ENCODE measurements around the gene AFG3L2.
"Not testable (repeated sequence)": the region's sequence is repeated elsewhere in the genome, so short reads cannot be mapped to it uniquely, and the experiment has no call there.

The AFG3L2 gene

GRCh38 chr18:12376754-12377555, at the start of gene AFG3L2:
Gene AFG3L2, minus strand, starts transcription at chr18:12377227. Its CDS starts 145 bp downstream, at chr18:12377082.
- peak; percentile 96 for DNase-seq

- DNase-seq = no peak
Observed at GRCh38 chr18:12424252-12424651, 47.2 kb upstream of the AFG3L2 start.

- no peak for DNase-seq
Observed at GRCh38 chr18:12423820-12424219, 46.8 kb upstream of the AFG3L2 start.

GRCh38 chr18:12423393-12423792, 46.4 kb upstream of the AFG3L2 start:
- DNase-seq = no peak

- no peak for DNase-seq
Observed at GRCh38 chr18:12422936-12423335, 45.9 kb upstream of the AFG3L2 start.

DNA sequence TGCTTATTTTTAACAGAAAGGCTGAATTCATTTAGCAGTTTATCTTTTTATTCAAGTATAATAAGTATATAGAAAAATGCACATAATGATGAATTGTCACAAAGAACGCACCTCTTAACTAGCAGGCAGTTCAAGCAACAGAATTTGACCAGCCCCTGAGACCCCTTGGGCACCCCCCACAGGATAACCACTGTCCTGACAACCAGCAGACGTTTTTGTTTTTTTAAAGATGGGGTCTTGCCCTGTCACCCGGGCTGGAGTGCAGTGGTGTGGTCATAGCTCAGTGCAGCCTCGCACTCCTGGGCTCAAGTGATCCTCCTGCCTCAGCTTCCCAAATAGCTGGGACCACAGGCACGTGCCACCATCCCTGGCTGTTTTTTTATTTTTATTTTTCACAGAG, 44.7 kb upstream of the AFG3L2 start:
- DNase-seq = no peak

GRCh38 chr18:12420821-12421421, 43.9 kb upstream of the AFG3L2 start:
- no peak for DNase-seq

DNA sequence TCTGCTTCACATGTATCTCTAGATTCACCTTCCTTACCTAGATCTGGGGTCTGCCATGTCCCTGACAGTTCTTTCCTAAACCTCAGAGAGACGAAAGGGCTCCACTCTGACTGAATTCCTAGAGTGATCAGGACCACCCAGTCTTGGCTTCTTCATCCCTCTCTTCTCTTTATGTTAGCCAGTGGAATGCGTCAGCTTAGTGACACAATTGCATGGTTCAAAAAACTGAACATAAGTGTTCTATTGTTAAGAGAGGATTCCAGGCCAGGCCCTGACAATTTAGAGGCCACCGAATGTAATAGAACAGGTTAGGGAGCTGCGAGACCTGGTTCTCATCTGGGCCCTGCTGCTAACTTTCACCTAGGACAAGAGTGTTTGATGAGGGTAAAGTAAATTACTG, 40.7 kb upstream of the AFG3L2 start:
- DNase-seq = no peak

- no peak for DNase-seq
Observed at GRCh38 chr18:12416098-12416729, 39.2 kb upstream of the AFG3L2 start.

DNA sequence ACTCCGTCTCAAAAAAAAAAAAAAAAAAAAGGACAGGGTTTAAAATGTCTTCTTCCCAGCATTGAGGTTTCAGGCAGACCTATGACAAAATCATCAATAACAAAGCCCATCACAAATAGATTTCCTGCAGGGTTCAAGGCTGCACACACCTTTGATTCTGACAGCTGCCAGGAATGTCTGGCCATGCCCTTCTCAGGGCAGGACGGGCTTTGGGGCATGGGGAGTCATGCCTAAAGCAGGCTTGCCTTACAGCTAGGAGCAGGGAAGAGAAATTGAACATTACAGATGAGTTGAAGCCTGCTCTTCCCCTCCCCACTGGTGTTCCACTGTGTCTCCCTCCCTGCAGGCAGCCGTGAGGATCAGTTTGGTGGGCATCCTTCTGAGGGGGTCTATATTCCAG, 34.4 kb upstream of the AFG3L2 start:
- no peak for DNase-seq

GRCh38 chr18:12410747-12411146, 33.7 kb upstream of the AFG3L2 start:
- DNase-seq = not testable (repeated sequence)

DNA sequence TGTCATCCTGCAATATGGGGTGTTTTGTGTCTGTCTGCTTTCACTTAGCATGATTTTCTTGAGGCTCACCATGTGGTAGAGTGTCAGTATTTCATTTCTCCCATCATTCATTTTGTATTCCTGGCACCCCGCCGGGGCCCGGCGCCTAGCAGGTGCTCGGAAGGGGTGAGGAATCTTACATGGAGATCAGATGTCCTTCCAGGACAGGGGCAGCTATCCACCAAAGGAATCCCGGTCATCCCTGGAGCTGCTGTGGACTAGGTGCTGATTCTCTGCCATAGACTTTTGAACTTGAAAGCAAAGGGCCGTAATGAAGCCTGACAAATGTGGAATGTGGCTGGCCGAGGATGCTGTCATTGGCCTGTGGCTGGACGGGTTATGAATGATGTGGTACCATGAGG, 33.1 kb upstream of the AFG3L2 start:
- no peak for DNase-seq

DNA sequence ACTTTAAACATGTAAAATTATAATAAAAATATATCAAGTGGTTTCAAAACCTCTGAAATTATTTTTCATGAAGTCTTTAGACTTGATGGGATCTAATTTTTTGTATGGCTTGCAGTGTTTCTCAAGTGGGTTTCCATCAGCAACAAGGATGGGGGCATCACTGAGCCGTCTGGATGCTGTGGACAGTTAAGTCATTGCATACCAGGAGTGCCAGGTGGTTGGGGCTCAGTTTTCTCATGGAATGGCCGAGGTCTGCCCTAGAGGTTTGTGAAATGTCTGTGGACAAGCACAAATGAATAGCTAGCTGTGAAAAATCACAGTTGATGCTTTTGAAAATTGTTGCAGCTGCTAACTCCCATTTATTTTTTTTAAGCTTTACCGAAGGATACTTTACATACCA, 32.4 kb upstream of the AFG3L2 start:
- DNase-seq = no peak

- DNase-seq = no peak
Observed at GRCh38 chr18:12408247-12408869, 31.3 kb upstream of the AFG3L2 start.

- DNase-seq = no peak
Observed at GRCh38 chr18:12406371-12407111, 29.5 kb upstream of the AFG3L2 start.

- DNase-seq = no peak
Observed at GRCh38 chr18:12405066-12405465, 28.0 kb upstream of the AFG3L2 start.

DNA sequence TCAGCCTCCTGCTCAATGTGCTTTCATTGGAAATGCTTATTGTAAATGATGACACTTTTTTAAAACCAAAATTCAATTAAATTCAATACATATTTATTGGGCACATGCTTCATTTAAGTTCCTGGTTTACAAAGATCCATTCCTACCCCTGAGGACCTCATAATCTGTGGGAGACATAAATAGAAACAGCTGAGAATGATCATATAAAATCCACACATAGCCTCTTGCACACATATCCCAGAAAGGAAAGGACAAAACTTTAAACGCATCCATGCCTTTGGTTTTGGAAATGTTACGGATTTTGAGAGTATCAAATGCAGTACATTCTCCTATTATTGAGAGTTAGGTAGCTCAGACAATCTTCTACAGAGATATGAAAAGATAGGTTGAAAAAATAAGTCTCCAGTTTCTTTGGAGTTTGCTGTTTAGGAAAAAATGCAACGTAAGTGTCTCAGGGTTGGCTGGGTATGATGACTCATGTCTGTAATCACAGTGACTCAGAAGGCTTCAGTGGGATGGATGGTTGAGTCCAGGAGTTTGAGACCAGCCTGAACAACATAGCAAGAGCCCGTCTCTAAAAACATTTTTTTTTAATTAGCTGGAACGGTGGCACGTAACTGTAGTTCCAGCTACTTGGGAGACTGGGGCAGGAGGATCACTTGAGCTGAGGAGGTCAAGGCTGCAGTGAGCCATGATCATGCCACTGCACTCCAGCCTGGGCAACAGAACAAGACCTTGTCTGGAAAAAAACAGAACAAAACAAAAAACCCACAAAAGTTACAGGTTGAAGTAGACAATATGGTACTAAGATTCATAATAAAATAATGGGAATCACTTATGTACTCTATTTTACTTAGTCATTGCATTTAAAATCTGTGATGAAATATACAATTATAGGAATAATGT, 26.8 kb upstream of the AFG3L2 start:
- no peak for DNase-seq

DNA sequence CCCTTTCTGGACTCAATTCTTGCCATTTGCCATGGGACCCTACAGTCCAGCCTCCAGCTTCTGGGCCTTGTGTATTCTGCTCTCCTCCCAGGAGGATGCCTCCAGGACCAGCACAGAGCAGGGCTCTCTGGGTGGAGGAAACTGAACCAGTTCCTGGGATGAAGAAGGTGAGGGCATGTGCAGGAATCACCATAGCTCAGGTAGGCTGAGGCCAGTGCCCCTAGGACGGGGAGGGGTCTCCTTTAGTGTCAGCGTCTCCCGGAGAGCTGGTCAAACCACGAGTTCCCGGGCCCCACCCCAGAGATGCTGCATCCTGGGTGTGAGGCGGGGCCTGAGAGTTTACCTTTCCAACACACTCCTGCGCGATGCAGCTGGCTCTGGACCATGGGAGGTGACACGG, 24.9 kb upstream of the AFG3L2 start:
- DNase-seq = no peak

- DNase-seq = no peak
Observed at GRCh38 chr18:12399231-12399630, 22.2 kb upstream of the AFG3L2 start.

DNA sequence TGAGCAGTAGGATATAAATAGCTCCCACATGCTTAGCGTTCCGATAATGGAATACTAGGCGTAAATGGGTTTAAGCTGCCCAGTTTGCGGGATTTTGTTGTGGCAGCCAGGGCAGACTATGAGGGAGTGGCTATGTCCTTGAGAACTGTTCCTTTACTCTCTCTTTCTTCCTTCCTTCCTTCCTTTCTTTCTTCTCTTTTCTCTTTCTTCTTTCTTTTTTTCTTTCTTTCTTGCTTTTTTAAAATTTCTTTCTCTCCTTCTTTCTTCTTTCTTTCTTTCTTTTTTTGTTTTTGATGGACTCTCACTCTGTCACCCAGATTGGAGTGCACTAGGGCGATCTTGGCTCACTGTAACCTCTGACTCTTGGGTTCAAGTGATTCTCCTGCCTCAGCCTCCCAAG, 21.6 kb upstream of the AFG3L2 start:
- DNase-seq = no peak

DNA sequence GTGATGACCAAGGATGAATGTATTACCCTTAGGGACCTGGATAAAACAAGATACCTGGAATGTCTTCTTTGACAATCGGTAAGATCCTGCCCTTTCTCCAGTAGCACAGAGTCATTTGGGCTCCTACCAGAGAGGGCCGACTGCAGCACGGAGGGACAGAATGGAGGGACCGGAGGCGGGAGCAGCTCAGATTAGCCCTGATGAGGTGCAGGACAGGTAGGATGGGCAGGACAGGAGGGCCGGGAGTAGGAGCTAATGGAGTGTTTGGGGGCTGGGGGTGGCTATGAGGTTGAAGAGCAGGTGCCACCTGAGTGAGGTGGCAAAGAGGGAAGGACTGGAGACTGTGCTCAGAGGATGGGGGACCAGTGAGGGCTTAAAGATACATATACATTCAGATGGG, 20.8 kb upstream of the AFG3L2 start:
- DNase-seq = no peak

- DNase-seq = no peak
Observed at GRCh38 chr18:12397254-12397653, 20.2 kb upstream of the AFG3L2 start.
